A673 (cell line): ENCODE measurements around the gene CRISPLD2.

Experiments
- EZH2 ChIP-seq: fragments of 200-600 bp; sonication (generic); IDR thresholded peaks from 2 replicates; pipeline ENCODE4 v1.6.1; 2017; ENCODE audit warnings: borderline replicate concordance, low read depth, mild to moderate bottlenecking, mixed read lengths, antibody characterized with exemption, low read length; ENCODE audit not compliant: poor library complexity, severe bottlenecking
- TF ChIP-seq, protein P1 (sequence below): fragments of 300-800, 200-600 bp; sonication (generic); conservative IDR thresholded peaks from 2 replicates; pipeline ENCODE4 v1.5.1; 2017; ENCODE audit warnings: low read depth, mild to moderate bottlenecking, antibody characterized with exemption, low read length, moderate library complexity, mixed read lengths

DNA sequence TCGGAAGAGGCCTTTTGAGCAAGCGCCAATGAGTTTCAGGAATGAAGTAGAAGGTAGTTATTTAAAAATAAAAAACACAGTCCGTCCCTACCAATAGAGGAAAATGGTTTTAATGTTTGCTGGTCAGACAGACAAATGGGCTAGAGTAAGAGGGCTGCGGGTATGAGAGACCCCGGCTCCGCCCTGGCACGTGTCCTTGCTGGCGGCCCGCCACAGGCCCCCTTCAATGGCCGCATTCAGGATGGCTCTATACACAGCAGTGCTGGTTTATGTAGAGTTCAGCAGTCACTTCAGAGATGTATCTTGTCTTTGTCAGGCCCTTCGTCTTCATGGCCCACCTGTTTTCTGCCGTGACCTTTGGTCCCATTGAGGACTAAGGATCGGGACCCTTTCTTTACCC, 87.3 kb downstream of the CRISPLD2 start:
- TF ChIP-seq, protein P1, sequence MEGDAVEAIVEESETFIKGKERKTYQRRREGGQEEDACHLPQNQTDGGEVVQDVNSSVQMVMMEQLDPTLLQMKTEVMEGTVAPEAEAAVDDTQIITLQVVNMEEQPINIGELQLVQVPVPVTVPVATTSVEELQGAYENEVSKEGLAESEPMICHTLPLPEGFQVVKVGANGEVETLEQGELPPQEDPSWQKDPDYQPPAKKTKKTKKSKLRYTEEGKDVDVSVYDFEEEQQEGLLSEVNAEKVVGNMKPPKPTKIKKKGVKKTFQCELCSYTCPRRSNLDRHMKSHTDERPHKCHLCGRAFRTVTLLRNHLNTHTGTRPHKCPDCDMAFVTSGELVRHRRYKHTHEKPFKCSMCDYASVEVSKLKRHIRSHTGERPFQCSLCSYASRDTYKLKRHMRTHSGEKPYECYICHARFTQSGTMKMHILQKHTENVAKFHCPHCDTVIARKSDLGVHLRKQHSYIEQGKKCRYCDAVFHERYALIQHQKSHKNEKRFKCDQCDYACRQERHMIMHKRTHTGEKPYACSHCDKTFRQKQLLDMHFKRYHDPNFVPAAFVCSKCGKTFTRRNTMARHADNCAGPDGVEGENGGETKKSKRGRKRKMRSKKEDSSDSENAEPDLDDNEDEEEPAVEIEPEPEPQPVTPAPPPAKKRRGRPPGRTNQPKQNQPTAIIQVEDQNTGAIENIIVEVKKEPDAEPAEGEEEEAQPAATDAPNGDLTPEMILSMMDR = no peak
- TF ChIP-seq EZH2 = no peak
